Measurements from ENCODE around the gene YIPF3. TPM values are rescaled to one million over a fixed set of nuclear protein-coding genes. Genes with fewer than 3 reads are reported as not detected.

YIPF3 gene
- total RNA-seq, 1 donor from 2014 or later = 153 TPM

GRCh38 chr6:43481591-43482236, 35.0 kb downstream of the YIPF3 start:
- no peaks in the 10 kb centered on the region for H3K36me3 ChIP-seq (ENCODE audit: control insufficient read depth, insufficient read depth, low read length)
- H3K27me3 ChIP-seq (ENCODE audit: control insufficient read depth, insufficient read depth, low read length) = no peaks in the 10 kb centered on the region
- TF ChIP-seq, protein P1, sequence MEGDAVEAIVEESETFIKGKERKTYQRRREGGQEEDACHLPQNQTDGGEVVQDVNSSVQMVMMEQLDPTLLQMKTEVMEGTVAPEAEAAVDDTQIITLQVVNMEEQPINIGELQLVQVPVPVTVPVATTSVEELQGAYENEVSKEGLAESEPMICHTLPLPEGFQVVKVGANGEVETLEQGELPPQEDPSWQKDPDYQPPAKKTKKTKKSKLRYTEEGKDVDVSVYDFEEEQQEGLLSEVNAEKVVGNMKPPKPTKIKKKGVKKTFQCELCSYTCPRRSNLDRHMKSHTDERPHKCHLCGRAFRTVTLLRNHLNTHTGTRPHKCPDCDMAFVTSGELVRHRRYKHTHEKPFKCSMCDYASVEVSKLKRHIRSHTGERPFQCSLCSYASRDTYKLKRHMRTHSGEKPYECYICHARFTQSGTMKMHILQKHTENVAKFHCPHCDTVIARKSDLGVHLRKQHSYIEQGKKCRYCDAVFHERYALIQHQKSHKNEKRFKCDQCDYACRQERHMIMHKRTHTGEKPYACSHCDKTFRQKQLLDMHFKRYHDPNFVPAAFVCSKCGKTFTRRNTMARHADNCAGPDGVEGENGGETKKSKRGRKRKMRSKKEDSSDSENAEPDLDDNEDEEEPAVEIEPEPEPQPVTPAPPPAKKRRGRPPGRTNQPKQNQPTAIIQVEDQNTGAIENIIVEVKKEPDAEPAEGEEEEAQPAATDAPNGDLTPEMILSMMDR (IDR thresholded peaks at IDR 0.05; ENCODE audit: insufficient read depth, low read length, poor library complexity, severe bottlenecking) = no peak
- no peak overlapping the region for H3K4me3 ChIP-seq (ENCODE audit: low read depth, low read length)
- DNase-seq (ENCODE audit: low read depth) = no peak

- H3K36me3 ChIP-seq (ENCODE audit: control insufficient read depth, insufficient read depth, low read length) = no peaks in the 10 kb centered on the region
- TF ChIP-seq, protein P1 (IDR thresholded peaks at IDR 0.05; ENCODE audit: insufficient read depth, low read length, poor library complexity, severe bottlenecking) = no peak
- no peak overlapping the region for H3K4me3 ChIP-seq (ENCODE audit: low read depth, low read length)
- no peaks in the 10 kb centered on the region for H3K27me3 ChIP-seq (ENCODE audit: control insufficient read depth, insufficient read depth, low read length)
- no peak for DNase-seq (ENCODE audit: low read depth)
These were observed 35.7 kb downstream of the YIPF3 start for GRCh38 chr6:43481075-43481474.

DNA sequence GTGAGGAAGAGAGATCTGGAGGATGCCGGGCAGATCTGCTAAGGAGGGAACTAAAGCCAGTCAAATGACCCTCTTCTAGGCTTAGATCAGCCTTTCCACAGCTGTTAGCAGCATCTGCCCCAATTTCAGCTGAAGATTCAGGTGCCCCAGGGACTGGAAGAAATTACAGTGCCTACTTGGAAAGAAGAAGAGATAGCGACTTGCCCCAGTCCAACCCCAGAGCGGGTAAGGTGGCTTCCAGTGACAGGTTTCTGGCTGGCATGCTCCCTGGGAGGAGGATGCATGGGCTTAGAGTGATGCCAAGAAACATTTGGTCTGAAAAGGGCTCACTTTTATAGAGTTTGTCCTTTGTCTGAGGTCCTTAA, 38.7 kb downstream of the YIPF3 start:
- peak overlapping the region; percentile 72 for H3K4me3 ChIP-seq (ENCODE audit: low read depth, low read length)
- no peaks in the 10 kb centered on the region for H3K27me3 ChIP-seq (ENCODE audit: control insufficient read depth, insufficient read depth, low read length)
- TF ChIP-seq, protein P1 (IDR thresholded peaks at IDR 0.05; ENCODE audit: insufficient read depth, low read length, poor library complexity, severe bottlenecking) = no peak
- no peak for DNase-seq (ENCODE audit: low read depth)
- no peaks in the 10 kb centered on the region for H3K36me3 ChIP-seq (ENCODE audit: control insufficient read depth, insufficient read depth, low read length)

- Histone ChIP-seq H3K4me3 (ENCODE audit: low read depth, low read length) (peak within 1 kb of the TSS; percentile 72), H3K36me3 (ENCODE audit: control insufficient read depth, insufficient read depth, low read length) (no peaks in the 10 kb centered on the region), H3K27me3 (ENCODE audit: control insufficient read depth, insufficient read depth, low read length) (no peaks in the 10 kb centered on the region)
- DNase-seq (ENCODE audit: low read depth) = peak; percentile 51
- TF ChIP-seq, protein P1 (IDR thresholded peaks at IDR 0.05; ENCODE audit: insufficient read depth, low read length, poor library complexity, severe bottlenecking) = no peak
These were observed 39.3 kb downstream of the YIPF3 start, which contains the start of gene TJAP1 for GRCh38 chr6:43477235-43478007. TSS of gene TJAP1 (plus strand) at chr6:43477570. CDS start at chr6:43499002, 21,432 bp downstream.

GRCh38 chr6:43476746-43477145, 40.0 kb downstream of the YIPF3 start:
- TF ChIP-seq, protein P1 (IDR thresholded peaks at IDR 0.05; ENCODE audit: insufficient read depth, low read length, poor library complexity, severe bottlenecking) = no peak
- Histone ChIP-seq H3K36me3 (ENCODE audit: control insufficient read depth, insufficient read depth, low read length) (no peaks in the 10 kb centered on the region), H3K4me3 (ENCODE audit: low read depth, low read length) (peak overlapping the region; percentile 72), H3K27me3 (ENCODE audit: control insufficient read depth, insufficient read depth, low read length) (no peaks in the 10 kb centered on the region)
- no peak for DNase-seq (ENCODE audit: low read depth)

Measured in kidney epithelial cell (primary cell).